HL-60 (cell line): ENCODE measurements around the gene TNFAIP2.

Experiments
- DNase-seq, 2 experiments: peaks; one replicate each; pipeline ENCODE4 v3.0.0-alpha.2; 2010 to 2020; ENCODE audit warnings: low read depth in 1 of 2, low spot score in 1 of 2
- H3K27ac ChIP-seq: fragments of 250-450 bp; sonication (Bioruptor Pico); replicated peaks from 2 replicates; pipeline ENCODE4 v1.5.1; 2020; ENCODE audit warnings: mild to moderate bottlenecking, moderate library complexity
- H3K27me3 ChIP-seq: fragments of 250-450 bp; sonication (Bioruptor Pico); 2 replicates; pipeline ENCODE4 v1.5.1; 2021; ENCODE audit warnings: mild to moderate bottlenecking, moderate library complexity; ENCODE audit not compliant: insufficient read depth, poor library complexity, severe bottlenecking
- H3K4me3 ChIP-seq: replicated peaks from 2 replicates; pipeline ENCODE4 v1.5.1; 2011; ENCODE audit warnings: mild to moderate bottlenecking, control low read depth, low read length; ENCODE audit not compliant: insufficient read depth
- CTCF ChIP-seq: IDR thresholded peaks from one replicate; pipeline ENCODE4 v1.5.1; 2011; ENCODE audit warnings: low read length, control low read depth, inconsistent platforms; ENCODE audit not compliant: insufficient read depth
- GABPA ChIP-seq: IDR thresholded peaks from 2 replicates; pipeline ENCODE4 v1.6.1; 2012; ENCODE audit warnings: low read depth
- POLR2AphosphoS5 ChIP-seq: IDR thresholded peaks from 2 replicates; pipeline ENCODE4 v1.6.1; 2012; ENCODE audit warnings: low read depth
- REST ChIP-seq: IDR thresholded peaks from 2 replicates; pipeline ENCODE4 v1.6.1; 2012; ENCODE audit warnings: low read depth; ENCODE audit not compliant: insufficient replicate concordance
- SPI1 ChIP-seq: IDR thresholded peaks from 2 replicates; pipeline ENCODE4 v1.6.1; 2012; ENCODE audit warnings: low read depth, mild to moderate bottlenecking, borderline replicate concordance

Gene TNFAIP2

GRCh38 chr14:103133210-103134140 lies 10.2 kb downstream of the TNFAIP2 start:
- DNase-seq: no peak
- Histone ChIP-seq H3K4me3 (no peak overlapping the region), H3K27ac (no peak overlapping the region), H3K27me3 (no peaks in the 10 kb centered on the region)
- TF ChIP-seq POLR2AphosphoS5: no peak
- no peak for TF ChIP-seq CTCF
- TF ChIP-seq GABPA: no peak
- TF ChIP-seq REST: no peak
- no peak for TF ChIP-seq SPI1

- TF ChIP-seq GABPA (no peak), POLR2AphosphoS5 (no peak), CTCF (no peak), SPI1 (no peak), REST (no peak)
- no peaks in the 10 kb centered on the region for H3K27me3 ChIP-seq
- no peak for DNase-seq
- H3K4me3 ChIP-seq: no peak overlapping the region
- no peak overlapping the region for H3K27ac ChIP-seq
Measured at GRCh38 chr14:103134405-103134804, 11.1 kb downstream of the TNFAIP2 start.

GRCh38 chr14:103134919-103135318 lies 11.7 kb downstream of the TNFAIP2 start:
- Histone ChIP-seq H3K27me3 (no peaks in the 10 kb centered on the region), H3K4me3 (no peak overlapping the region), H3K27ac (no peak overlapping the region)
- no peak for DNase-seq
- TF ChIP-seq GABPA (no peak), CTCF (no peak), SPI1 (no peak), POLR2AphosphoS5 (no peak), REST (no peak)
